HG03439 (cell line): ENCODE measurements around the gene TNK1.

Source experiments
- ATAC-seq: cut with Tn5 transposase; IDR thresholded peaks from one replicate; pipeline ENCODE4 v1.9.1; 2021; ENCODE audit warnings: mild to moderate bottlenecking, moderate library complexity; ENCODE audit not compliant: unreplicated experiment

The TNK1 gene

DNA sequence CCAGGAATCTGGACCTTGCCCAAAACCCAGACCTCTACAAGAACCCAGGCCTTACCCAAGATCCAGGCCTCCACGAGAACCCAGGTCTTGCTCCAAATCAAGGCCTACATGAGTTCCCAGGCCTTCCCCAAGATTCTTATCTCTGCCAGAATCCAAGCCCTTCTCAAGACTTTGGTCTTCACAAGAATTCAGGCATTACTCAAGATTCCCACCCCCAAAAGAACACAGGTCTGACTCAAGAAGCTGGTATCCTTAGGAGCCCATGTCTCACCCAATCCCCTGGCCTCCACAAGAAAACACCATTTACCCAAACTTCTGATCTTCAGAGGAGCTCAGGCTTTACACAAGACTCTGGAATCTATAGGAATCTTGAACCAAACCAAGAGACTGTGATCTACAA is 50.3 kb downstream of the TNK1 start:
- no peak for ATAC-seq

DNA sequence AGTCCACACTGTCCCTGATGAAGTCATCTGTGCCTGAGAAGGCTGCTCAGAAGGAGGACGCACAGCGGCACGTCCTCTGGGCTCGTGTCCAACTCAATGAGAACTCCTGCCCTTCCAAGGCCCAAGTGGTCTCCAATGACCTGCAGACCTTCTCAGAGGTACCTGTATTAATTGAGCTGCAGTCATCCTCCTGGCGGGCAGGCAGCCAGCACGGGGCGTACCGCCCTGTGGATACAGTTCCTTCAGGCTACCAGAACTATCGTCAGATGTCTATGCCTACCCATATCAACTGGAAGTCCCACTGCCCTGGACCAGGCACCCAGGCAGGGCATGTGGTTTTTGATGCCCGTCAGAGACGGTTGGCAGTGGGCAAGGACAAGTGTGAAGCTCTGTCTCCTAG is 51.4 kb downstream of the TNK1 start:
- no peak for ATAC-seq

DNA sequence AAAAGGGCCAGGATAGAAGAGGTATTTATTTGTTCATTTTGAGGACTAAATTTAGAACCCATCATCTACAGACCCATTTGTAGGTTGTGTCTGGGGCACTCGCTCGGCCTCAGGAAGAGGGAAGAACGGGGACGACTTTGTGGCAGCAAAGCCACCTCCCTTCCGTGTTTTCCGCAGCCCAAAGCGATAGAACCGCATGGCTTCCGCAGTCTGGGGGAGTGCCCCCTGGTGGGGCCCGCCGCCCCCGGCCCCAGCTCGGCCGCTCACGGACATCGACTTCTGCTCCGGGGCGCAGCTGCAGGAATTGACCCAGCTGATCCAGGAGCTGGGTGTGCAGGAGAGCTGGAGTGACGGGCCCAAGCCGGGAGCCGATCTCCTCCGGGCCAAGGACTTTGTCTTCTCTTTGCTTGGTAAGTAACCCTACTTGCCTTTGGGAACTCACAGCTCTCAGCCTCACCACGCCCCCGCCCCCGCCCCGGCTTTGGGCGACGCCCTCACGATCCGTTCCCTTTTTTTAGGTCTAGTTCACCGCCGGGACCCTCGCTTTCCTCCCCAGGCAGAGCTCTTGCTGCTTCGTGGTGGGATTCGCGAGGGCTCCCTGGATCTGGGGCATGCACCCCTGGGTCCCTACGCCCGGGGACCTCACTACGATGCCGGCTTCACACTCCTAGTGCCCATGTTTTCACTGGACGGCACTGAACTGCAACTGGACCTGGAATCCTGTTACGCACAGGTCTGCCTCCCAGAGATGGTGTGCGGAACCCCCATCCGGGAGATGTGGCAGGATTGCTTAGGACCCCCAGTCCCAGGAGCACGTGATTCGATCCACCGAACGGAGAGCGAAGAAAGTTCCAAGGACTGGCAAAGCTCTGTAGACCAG is 55.0 kb downstream of the TNK1 start:
- no peak for ATAC-seq

DNA sequence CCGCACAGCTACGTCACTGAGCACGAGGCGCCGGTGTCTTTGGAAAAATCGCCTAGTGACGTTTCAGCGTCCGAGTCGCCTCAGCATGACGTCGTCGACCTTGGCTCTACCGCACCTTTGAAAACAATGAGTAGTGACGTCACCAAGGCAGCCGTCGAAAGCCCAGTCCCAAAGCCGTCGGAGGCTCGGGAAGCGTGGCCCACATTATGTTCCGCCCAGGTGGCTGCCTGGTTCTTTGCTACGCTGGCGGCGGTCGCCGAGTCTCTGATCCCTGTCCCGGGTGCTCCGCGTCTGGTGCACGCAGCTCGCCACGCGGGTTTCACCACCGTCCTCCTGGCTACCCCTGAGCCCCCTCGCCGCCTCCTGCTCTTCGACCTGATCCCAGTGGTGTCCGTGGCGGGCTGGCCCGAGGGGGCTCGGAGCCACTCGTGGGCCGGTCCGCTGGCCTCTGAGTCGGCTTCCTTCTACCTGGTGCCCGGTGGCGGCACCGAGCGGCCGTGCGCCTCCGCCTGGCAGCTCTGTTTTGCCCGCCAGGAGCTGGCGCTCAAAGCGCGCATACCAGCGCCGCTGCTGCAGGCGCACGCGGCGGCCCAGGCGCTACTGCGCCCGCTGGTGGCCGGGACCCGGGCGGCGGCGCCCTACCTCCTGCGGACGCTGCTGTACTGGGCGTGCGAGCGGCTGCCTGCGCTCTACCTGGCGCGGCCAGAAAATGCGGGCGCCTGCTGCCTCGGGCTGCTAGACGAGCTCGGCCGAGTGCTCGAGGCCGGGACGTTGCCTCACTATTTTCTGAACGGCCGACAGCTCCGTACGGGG is 55.9 kb downstream of the TNK1 start:
- no peak for ATAC-seq

DNA sequence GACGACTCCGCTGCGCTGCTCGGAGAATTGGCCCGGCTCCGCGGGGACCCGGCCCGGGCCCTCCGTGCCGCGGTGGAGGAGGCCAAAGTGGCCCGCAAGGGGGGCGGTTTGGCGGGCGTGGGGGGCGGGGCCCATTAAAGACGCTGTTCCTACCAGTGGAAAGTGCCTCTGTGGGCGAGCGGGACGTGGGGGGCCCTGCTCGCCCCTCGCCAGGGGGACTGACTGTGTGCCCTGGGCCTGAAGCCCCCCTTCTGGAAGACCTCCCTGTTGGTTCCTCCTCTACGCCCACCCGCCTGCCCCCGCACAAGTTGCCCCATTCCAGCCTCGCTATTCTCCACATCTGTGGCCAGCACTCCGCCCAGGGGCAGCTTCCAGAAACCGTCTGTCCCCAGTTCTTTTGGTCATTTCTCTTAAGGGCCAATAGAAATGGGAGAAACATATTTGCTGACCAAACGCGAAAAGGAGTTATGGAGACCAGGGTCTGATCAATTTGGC is 56.5 kb downstream of the TNK1 start:
- ATAC-seq: no peak

DNA sequence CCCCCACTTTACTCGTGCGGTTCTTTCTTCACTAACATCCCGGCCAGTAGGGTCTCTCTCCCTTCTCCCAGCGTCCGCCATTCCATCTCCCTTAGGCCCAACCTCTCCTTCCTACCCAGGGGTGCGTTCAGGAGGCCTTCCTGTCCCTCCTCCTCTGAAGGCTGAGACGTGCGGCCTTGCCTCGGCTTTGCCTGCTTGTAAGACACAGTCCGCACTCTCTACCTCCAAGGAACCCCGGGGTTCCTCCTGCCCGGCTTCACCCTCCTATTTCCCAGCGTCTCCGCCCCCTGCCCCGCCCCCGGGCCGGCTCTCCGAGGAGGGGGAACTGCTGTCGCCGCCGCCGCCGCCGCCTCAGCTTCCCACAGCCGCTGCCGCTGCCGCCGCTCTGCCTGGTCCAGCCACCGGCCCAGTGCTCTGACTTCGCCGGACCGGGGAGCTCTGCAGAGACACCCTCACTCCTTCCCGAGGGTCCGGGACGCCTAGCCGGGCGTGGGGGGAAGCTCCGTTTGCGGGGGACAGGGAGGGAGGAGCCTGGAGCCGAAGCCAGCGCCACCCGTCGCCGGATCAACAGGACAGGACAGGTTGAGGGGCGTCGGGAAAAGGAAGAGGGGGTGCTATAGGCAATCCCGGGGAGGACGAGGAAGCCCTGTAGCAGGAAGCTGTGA is 57.2 kb downstream of the TNK1 start:
- no peak for ATAC-seq

DNA sequence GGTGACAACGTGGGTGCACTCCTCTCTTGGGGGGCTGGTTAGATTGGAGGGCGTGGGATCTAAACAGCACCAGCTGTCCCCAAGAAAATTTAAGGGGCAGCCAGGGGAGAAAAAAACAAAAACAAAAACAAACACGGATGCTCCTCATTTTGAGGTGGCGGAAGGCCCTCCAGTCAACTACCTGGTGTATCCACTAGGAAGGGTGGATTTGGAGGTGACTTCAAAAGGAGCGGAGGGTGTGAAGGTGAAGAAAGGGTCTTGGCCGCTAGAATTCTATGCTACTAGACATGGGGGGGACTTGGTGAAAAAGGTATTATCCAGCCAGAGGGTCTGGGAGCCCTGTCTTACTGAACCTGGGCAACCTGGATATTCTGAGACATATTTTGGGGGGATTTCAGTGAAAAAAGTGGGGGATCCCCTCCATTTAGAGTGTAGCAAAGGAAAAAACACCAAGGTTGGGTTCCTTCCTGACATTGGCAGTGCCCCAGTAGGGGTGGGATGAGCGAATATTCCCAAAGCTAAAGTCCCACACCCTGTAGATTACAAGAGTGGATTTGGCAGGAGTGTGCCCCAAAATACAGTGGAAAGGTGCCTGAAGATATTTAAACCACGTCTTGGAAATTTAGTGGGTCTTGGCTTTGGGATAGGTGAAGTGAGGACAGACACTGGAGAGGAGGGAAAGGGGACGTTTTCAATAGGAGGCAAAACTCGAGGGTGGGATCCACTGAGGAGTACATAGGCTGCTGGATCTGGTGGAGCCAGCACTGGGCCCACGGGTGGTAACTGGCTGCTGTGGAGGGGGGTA is 58.0 kb downstream of the TNK1 start:
- ATAC-seq: no peak
